HEK293T (cell line): ENCODE data around the gene PLA2G2A.

Source experiments
- ARNT ChIP-seq: fragments of 450-650 bp; IDR thresholded peaks from 2 replicates; pipeline ENCODE4 v1.6.1; 2017; ENCODE audit warnings: mild to moderate bottlenecking
- BHLHE40 ChIP-seq: fragments of 450-650 bp; IDR thresholded peaks from 2 replicates; pipeline ENCODE4 v1.6.1; 2016; ENCODE audit warnings: mild to moderate bottlenecking, moderate library complexity, borderline replicate concordance
- ELF4 ChIP-seq: fragments of 450-650 bp; IDR thresholded peaks from 2 replicates; pipeline ENCODE4 v1.6.1; 2017; ENCODE audit warnings: antibody characterized with exemption
- FOXK2 ChIP-seq: fragments of 450-650 bp; IDR thresholded peaks from 2 replicates; pipeline ENCODE4 v1.6.1; 2016; ENCODE audit warnings: mild to moderate bottlenecking
- FOXM1 ChIP-seq: fragments of 450-650 bp; IDR thresholded peaks from 2 replicates; pipeline ENCODE4 v1.6.1; 2017; ENCODE audit warnings: mild to moderate bottlenecking, borderline replicate concordance
- HDGF ChIP-seq: fragments of 450-650 bp; IDR thresholded peaks from 2 replicates; pipeline ENCODE4 v1.6.1; 2017; ENCODE audit warnings: antibody characterized with exemption, borderline replicate concordance
- PKNOX1 ChIP-seq: fragments of 450-650 bp; IDR thresholded peaks from 2 replicates; pipeline ENCODE4 v1.6.1; 2016
- SP1 ChIP-seq: fragments of 450-650 bp; IDR thresholded peaks from 2 replicates; pipeline ENCODE4 v1.6.1; 2017
- SUZ12 ChIP-seq: fragments of 450-650 bp; IDR thresholded peaks from 2 replicates; pipeline ENCODE4 v1.6.1; 2016; ENCODE audit warnings: mild to moderate bottlenecking
- ZNF384 ChIP-seq: fragments of 450-650 bp; IDR thresholded peaks from 2 replicates; pipeline ENCODE4 v1.6.1; 2016

- no peak for TF ChIP-seq SUZ12
- TF ChIP-seq ZNF384: no peak
- no peak for TF ChIP-seq PKNOX1
- TF ChIP-seq SP1: no peak
- no peak for TF ChIP-seq FOXK2
- no peak for TF ChIP-seq ARNT
- no peak for TF ChIP-seq HDGF
- no peak for TF ChIP-seq FOXM1
- no peak for TF ChIP-seq ELF4
- TF ChIP-seq BHLHE40: no peak
These were observed 7.8 kb downstream of the PLA2G2A start for GRCh38 chr1:19971664-19972063.
